ENCODE results near the gene RIPOR3. TPM values are rescaled to one million over a fixed set of nuclear protein-coding genes. Genes with fewer than 3 reads are reported as not detected.

Gene RIPOR3
- total RNA-seq, 1 experiment from 2014 or later, result 0.46 TPM

DNA sequence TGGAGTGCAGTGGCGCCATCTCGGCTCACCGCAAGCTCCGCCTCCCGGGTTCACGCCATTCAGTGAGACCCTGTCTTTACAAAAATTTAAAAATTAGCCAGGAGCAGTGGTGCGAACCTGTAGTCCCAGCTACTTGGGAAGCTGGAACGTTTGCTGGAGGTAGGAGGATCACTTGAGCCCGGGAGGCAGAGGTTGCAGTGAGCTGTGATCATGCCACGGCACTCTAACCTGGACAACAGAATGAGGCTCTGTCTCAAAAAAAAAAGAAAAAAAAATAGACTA is 34.3 kb upstream of the RIPOR3 start:
- DNase-seq, result no peak
- H4K8ac ChIP-seq (replicated peaks; ENCODE audit: insufficient read length, low read depth, low read length), result no peak overlapping the region
- H3K23ac ChIP-seq (ENCODE audit: insufficient read length, low read depth, low read length), result no peak overlapping the region
- H3K79me2 ChIP-seq (ENCODE audit: insufficient read depth, low read length), result no peaks in the 10 kb centered on the region
- H2AFZ ChIP-seq (ENCODE audit: low read length), result no peak overlapping the region
- H3K4me1 ChIP-seq (ENCODE audit: insufficient read depth, low read length), result peaks cover 2% of the 10 kb centered on the region
- no peaks in the 10 kb centered on the region for H3K79me1 ChIP-seq (ENCODE audit: insufficient read depth, low read depth, low read length, poor library complexity, severe bottlenecking)
- no peak overlapping the region for H4K91ac ChIP-seq (ENCODE audit: insufficient read length, low read depth, low read length)
- H3K4ac ChIP-seq (ENCODE audit: low read depth, low read length), result no peak overlapping the region
- H3K27me3 ChIP-seq (ENCODE audit: insufficient read depth, low read length), result no peaks in the 10 kb centered on the region
- H3K9me3 Mint-ChIP-seq, result no peaks in the 10 kb centered on the region; a peak in 1 of 5 replicates
- no peak overlapping the region for H2BK15ac ChIP-seq (ENCODE audit: low read depth, low read length)
- TF ChIP-seq, protein P1, sequence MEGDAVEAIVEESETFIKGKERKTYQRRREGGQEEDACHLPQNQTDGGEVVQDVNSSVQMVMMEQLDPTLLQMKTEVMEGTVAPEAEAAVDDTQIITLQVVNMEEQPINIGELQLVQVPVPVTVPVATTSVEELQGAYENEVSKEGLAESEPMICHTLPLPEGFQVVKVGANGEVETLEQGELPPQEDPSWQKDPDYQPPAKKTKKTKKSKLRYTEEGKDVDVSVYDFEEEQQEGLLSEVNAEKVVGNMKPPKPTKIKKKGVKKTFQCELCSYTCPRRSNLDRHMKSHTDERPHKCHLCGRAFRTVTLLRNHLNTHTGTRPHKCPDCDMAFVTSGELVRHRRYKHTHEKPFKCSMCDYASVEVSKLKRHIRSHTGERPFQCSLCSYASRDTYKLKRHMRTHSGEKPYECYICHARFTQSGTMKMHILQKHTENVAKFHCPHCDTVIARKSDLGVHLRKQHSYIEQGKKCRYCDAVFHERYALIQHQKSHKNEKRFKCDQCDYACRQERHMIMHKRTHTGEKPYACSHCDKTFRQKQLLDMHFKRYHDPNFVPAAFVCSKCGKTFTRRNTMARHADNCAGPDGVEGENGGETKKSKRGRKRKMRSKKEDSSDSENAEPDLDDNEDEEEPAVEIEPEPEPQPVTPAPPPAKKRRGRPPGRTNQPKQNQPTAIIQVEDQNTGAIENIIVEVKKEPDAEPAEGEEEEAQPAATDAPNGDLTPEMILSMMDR (conservative IDR thresholded peaks at IDR 0.05), result no peak
- no peak overlapping the region for H2BK120ac ChIP-seq (ENCODE audit: low read depth, low read length, poor library complexity, severe bottlenecking)
- no CpG with 5 or more reads among the region's 10 CpGs for WGBS (ENCODE audit: extremely low coverage, insufficient read length, low lambda C conversion rate)
- no peak overlapping the region for H4K5ac ChIP-seq (ENCODE audit: insufficient read length, low read depth, low read length)
- no peak overlapping the region; a peak in 1 of 5 replicates for H3K4me3 Mint-ChIP-seq
- no peaks in the 10 kb centered on the region for H3K36me3 Mint-ChIP-seq (ENCODE audit: insufficient read depth in 1 of 3, low read depth in 3 of 3)
- peaks cover 14% of the 10 kb centered on the region in 2 experiments for H3K4me1 Mint-ChIP-seq
- H3K27me3 Mint-ChIP-seq (ENCODE audit: low read depth), result no peaks in the 10 kb centered on the region
- no peak overlapping the region for H3K27ac ChIP-seq (ENCODE audit: insufficient read length, low read depth, low read length)
- H3K14ac ChIP-seq (ENCODE audit: insufficient read depth, low read length), result no peak overlapping the region
- no peak overlapping the region for H3K9ac ChIP-seq (ENCODE audit: extremely low read depth, insufficient read length, low read length)
- H2BK12ac ChIP-seq (ENCODE audit: insufficient read length, low read depth, low read length), result no peak overlapping the region
- H4K20me1 ChIP-seq (ENCODE audit: control insufficient read depth, insufficient read depth, insufficient read length), result no peaks in the 10 kb centered on the region
- no peak overlapping the region for H3K56ac ChIP-seq (ENCODE audit: insufficient read length, low read depth, low read length)
- no peak overlapping the region for H3K27ac Mint-ChIP-seq
- no peak overlapping the region for H3K4me2 ChIP-seq (ENCODE audit: insufficient read depth, insufficient read length, low read length)
- peaks cover 4% of the 10 kb centered on the region for H3K23me2 ChIP-seq (ENCODE audit: insufficient read length, low read depth, low read length, poor library complexity, severe bottlenecking)
- H2BK20ac ChIP-seq (ENCODE audit: low read depth, low read length, poor library complexity, severe bottlenecking), result no peak overlapping the region
- H3K18ac ChIP-seq (ENCODE audit: insufficient read length, low read depth, low read length), result no peak overlapping the region
- no peak overlapping the region for H3T11ph ChIP-seq (ENCODE audit: low read length)
- no peak overlapping the region for H2AK5ac ChIP-seq (ENCODE audit: insufficient read length, low read length)
- no peaks in the 10 kb centered on the region for H3K9me3 ChIP-seq (ENCODE audit: control insufficient read depth, low read depth, low read length)
- no peak overlapping the region for H2BK5ac ChIP-seq (ENCODE audit: insufficient read length, low read length)
